ENCODE measurements around the gene NET1. TPM values are rescaled to one million over a fixed set of nuclear protein-coding genes. Genes with fewer than 3 reads are reported as not detected.

Gene NET1
- total RNA-seq, 1 donor from 2014 or later, result 97.5 TPM

- Mint-ChIP-seq H3K27ac (no peak overlapping the region), H3K4me1 (ENCODE audit: low read depth) (peaks cover 2% of the 10 kb centered on the region), H3K9me3 (ENCODE audit: low read depth) (no peaks in the 10 kb centered on the region), H3K4me3 (ENCODE audit: low read depth) (no peak overlapping the region), H3K36me3 (ENCODE audit: insufficient read depth) (no peaks in the 10 kb centered on the region), H3K27me3 (peaks cover 25% of the 10 kb centered on the region)
- DNase-seq (ENCODE audit: low spot score, unreplicated experiment), result no peak
- no peak for TF ChIP-seq CTCF (IDR thresholded peaks at IDR 0.05; ENCODE audit: unreplicated experiment)
Observed at GRCh38 chr10:5480162-5480941, 68.0 kb downstream of the NET1 start.

GRCh38 chr10:5481121-5481520, 68.8 kb downstream of the NET1 start:
- no peak for DNase-seq (ENCODE audit: low spot score, unreplicated experiment)
- H3K27me3 Mint-ChIP-seq, result peaks cover 27% of the 10 kb centered on the region
- H3K4me3 Mint-ChIP-seq (ENCODE audit: low read depth), result no peak overlapping the region
- no peak overlapping the region for H3K27ac Mint-ChIP-seq
- no peaks in the 10 kb centered on the region for H3K36me3 Mint-ChIP-seq (ENCODE audit: insufficient read depth)
- H3K9me3 Mint-ChIP-seq (ENCODE audit: low read depth), result no peaks in the 10 kb centered on the region
- peaks cover 3% of the 10 kb centered on the region for H3K4me1 Mint-ChIP-seq (ENCODE audit: low read depth)
- no peak for TF ChIP-seq CTCF (IDR thresholded peaks at IDR 0.05; ENCODE audit: unreplicated experiment)

- peaks cover 2% of the 10 kb centered on the region for H3K4me1 Mint-ChIP-seq (ENCODE audit: low read depth)
- DNase-seq (ENCODE audit: low spot score, unreplicated experiment), result no peak
- no peak overlapping the region for H3K4me3 Mint-ChIP-seq (ENCODE audit: low read depth)
- no peaks in the 10 kb centered on the region for H3K36me3 Mint-ChIP-seq (ENCODE audit: insufficient read depth)
- H3K27me3 Mint-ChIP-seq, result peaks cover 31% of the 10 kb centered on the region
- no peak for TF ChIP-seq CTCF (IDR thresholded peaks at IDR 0.05; ENCODE audit: unreplicated experiment)
- H3K9me3 Mint-ChIP-seq (ENCODE audit: low read depth), result no peaks in the 10 kb centered on the region
- H3K27ac Mint-ChIP-seq, result no peak overlapping the region
Observed at GRCh38 chr10:5482016-5482415, 69.7 kb downstream of the NET1 start.

- no peak for DNase-seq (ENCODE audit: low spot score, unreplicated experiment)
- no peak overlapping the region for H3K27ac Mint-ChIP-seq
- H3K9me3 Mint-ChIP-seq (ENCODE audit: low read depth), result no peaks in the 10 kb centered on the region
- peaks cover 5% of the 10 kb centered on the region for H3K4me1 Mint-ChIP-seq (ENCODE audit: low read depth)
- peaks cover 30% of the 10 kb centered on the region for H3K27me3 Mint-ChIP-seq
- H3K36me3 Mint-ChIP-seq (ENCODE audit: insufficient read depth), result no peaks in the 10 kb centered on the region
- no peak for TF ChIP-seq CTCF (IDR thresholded peaks at IDR 0.05; ENCODE audit: unreplicated experiment)
- no peak overlapping the region for H3K4me3 Mint-ChIP-seq (ENCODE audit: low read depth)
Observed at GRCh38 chr10:5484205-5484604, 71.8 kb downstream of the NET1 start.

GRCh38 chr10:5485290-5485689, 72.9 kb downstream of the NET1 start:
- Mint-ChIP-seq H3K27me3 (peaks cover 28% of the 10 kb centered on the region), H3K4me3 (ENCODE audit: low read depth) (no peak overlapping the region), H3K36me3 (ENCODE audit: insufficient read depth) (no peaks in the 10 kb centered on the region), H3K4me1 (ENCODE audit: low read depth) (peaks cover 5% of the 10 kb centered on the region), H3K9me3 (ENCODE audit: low read depth) (no peaks in the 10 kb centered on the region), H3K27ac (no peak overlapping the region)
- TF ChIP-seq CTCF (IDR thresholded peaks at IDR 0.05; ENCODE audit: unreplicated experiment), result no peak
- DNase-seq (ENCODE audit: low spot score, unreplicated experiment), result no peak

All from progenitor cell of endocrine pancreas (in vitro differentiated cells).